CD4-positive, alpha-beta T cell treated with Interleukin-1 beta for 1 hour (primary cell): Measurements from ENCODE around the gene ESRRB.

Source experiments
- DNase-seq, 2 donors: peaks; one replicate each; pipeline ENCODE4 v3.0.0-alpha.2; 2020 to 2022

Gene ESRRB

DNA sequence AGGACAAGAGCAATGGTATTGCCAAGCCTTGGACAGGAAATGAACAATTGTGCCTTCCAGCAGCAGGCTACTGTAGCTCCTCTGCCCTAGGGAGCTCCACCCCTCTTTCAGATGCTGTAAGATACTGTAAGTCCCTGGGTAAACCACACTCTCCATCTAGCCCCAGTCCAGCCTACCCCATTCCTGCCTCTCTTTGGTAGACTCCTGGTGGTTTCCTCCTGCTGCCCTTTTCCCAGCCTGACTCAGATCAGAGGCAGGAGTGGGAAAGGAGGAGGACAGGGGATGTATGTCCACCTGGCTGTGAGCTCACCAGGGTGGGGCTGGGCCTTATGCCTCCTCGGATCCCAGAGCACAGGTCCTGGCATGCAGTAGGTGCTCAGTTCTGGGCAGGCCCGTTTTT is 174.6 kb downstream of the ESRRB start:
- DNase-seq = no peak

GRCh38 chr14:76551116-76551515 is 175.2 kb downstream of the ESRRB start:
- DNase-seq = no peak
